ENCODE measurements around the gene ABI3.
A peak's percentile ranks its signal among the peaks of the same experiment; 100 is the strongest.

The ABI3 gene

GRCh38 chr17:49225554-49226236, 15.2 kb downstream of the ABI3 start:
- DNase-seq = no peak

GRCh38 chr17:49226771-49227435, 16.4 kb downstream of the ABI3 start:
- no peak for DNase-seq

- DNase-seq = peak; percentile 72
These were observed 17.1 kb downstream of the ABI3 start for GRCh38 chr17:49227436-49228261.

GRCh38 chr17:49229076-49229804, 18.7 kb downstream of the ABI3 start:
- no peak for DNase-seq

DNA sequence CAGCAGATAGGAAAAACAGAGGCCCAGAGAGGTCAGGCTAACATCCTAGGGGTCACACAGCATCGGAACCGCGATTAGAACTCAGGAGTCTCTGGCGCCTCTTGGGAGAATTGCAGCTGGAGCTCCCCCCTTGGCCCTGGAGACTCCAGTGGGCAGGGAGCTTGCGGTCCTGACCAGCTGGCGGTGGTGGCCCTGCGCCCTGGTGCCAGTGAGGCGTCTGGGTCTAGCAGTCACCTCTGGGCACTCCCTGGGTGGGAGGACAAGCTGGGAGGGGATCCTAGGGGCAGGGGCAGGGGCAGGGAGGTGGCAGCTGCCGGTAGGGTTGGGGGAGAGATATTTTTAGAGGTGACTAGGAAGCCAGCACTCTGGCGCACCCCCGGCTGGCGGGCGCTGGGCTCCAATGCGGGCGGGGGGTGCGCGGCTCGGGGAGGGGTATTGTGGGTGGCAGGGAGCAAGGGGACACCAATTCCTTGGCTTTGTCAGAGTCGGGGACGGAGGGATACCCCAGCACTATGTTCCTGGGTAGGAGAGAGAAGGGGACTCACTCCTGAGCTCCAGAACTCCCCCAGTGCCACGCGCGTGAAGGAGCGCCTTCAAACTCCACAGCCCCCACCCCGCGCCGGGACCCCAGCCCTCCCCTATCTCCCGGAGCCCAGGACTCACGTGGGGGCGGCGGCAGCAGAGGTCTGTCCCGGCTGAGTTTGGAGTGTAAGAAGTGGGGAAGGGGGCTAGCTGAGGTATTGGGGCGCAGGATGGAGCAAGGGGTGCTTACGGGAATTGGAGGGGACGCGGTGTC, 19.5 kb downstream of the ABI3 start:
- no peak for DNase-seq

DNA sequence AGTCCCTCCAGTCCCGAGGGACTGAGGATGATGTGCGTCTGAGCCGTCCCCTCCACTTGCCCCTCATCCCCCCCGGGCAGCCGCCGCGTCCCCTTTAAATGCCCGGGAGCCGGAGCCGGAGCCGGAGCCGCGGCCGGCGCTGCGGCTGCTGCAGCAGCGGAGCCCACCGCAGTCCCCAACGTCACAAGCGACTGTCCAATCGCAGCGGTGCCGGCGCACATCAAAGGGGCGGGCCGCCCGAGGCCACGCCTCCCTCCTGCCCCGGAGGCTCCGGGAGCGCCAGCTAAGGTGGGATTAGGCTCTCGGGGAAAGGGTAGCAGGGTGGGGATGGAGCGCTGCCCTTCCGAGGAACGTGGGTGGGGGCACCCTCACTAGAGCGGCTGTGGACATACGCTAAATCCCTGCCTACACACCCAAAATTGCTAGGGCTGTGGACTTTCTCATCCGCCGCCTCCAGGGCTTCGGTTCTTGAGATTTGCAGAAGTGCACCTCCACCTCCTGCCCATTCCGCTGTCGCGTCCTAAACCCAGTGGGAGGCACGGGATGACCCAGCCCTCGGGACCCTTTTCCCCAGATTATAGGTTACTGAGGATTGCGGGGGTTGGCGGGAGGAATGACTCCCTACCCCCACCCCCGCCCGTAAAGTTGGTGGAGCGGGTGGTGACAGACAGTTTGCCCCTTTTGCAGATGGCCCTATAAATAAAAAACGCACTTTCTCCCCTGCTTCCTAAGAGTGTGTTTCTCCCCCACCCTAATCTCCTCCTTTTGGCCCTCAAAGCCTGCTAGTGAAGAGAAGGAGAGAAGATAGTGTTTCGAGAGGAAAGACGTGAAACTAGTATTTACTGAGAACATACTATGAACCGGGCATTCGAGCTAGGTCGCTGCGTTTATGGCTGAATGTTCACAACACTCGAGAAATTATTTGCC, 20.4 kb downstream of the ABI3 start, which contains the start of gene PHOSPHO1:
PHOSPHO1 (minus strand) TSS at position 152 of the 927 bp plus-strand sequence. CDS start 4,096 bp downstream, outside the sequence.
- peak; percentile 83 for DNase-seq

GRCh38 chr17:49231563-49231894, 21.0 kb downstream of the ABI3 start:
- DNase-seq = no peak

GRCh38 chr17:49234509-49235080, 24.1 kb downstream of the ABI3 start:
- no peak for DNase-seq

DNA sequence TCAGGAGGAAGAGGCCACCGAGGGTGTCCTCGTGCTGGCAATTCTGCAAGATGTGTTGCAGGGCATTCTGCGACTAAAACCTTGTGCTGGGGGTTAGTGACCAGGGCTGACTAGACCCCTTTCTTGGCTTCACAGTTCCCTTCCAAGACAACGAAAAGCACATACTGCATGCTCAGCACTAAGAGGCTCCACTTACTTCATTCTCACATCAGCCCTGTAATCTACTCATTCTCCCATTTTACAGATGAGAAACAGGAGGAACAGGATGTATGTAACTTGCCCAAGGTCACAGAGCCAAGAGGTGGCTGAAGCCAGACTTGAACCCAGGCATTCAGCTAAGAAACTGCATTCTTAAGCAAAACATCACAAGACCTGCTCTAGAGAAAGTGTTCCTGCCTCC, 25.4 kb downstream of the ABI3 start:
- no peak for DNase-seq

GRCh38 chr17:49239963-49240362, 29.5 kb downstream of the ABI3 start:
- DNase-seq = no peak

DNA sequence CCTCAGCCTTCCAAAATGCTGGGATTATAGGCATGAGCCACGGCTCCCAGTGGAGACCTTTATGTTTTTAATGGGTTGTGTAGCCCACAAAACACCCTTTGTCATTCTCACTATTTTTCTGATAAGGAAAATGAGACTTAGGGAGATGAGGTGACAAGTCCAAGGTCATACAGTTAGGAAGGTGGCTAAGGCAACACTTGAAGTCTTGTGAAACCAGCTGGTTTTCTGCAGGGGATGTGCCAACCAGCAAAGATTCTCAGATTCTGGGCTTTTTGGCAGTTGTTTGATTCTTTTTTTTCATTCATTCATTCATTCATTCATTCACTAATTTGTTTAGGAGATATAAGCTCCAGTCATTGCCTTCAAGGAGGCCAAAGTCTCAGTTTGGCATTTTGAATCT, 30.1 kb downstream of the ABI3 start:
- no peak for DNase-seq

DNA sequence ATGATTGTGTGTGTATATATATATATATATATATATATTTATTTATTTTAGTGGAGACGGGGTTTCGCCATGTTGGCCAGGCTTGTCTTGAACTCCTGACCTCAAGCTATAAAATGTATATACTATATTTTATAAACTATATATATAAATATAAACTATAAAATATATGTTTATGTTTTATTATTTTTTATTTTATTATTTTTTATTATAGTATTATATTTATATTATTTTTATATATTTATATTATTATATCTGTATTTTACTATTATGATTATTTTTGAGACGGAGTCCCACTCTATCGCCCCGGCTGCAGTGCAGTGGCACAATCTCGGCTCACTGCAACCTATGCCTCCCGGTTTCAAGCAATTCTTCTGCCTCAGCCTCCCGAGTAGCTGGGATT, 30.5 kb downstream of the ABI3 start:
- no peak for DNase-seq

GRCh38 chr17:49241692-49242397, 31.3 kb downstream of the ABI3 start:
- DNase-seq = no peak

DNA sequence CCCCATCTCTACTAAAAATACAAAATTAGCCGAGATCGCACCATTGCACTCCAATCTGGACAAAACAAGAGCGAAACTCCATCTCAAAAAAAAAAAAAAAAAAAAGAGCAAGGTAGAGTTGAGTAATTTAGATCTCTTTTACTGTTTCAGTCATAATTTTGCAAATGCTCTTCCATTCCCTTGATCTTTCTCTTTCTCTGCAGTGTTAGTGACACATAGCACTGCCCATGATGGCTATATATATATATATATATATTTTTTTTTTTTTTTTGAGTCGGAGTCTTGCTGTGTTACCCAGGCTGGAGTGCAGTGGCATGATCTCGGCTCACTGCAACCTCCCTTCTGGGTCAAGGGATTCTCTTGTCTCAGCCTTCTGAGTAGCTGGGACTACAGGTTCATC, 32.3 kb downstream of the ABI3 start:
- DNase-seq = no peak

GRCh38 chr17:49244839-49245238, 34.3 kb downstream of the ABI3 start:
- DNase-seq = no peak

DNA sequence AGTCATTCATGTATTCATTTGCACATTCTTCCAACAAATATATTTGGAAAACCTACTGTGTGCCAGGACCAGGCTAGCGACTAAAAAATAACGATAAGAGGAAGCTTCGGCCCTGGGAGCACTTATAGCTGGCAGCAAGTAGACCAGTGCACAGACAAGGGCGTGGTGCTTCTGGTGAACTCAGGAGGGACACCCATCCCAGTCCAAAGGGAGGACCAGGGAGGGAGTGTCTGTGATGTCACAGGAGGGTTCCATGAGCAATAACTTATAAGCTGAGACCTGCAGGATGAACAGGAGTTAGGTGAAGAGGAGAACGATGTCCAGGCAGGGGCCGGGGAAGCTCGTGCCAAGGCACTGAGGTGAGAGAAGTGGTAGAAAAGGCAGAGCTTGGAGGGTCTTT, 37.4 kb downstream of the ABI3 start:
- DNase-seq = no peak

GRCh38 chr17:49249292-49249794, 38.8 kb downstream of the ABI3 start:
- no peak for DNase-seq

DNA sequence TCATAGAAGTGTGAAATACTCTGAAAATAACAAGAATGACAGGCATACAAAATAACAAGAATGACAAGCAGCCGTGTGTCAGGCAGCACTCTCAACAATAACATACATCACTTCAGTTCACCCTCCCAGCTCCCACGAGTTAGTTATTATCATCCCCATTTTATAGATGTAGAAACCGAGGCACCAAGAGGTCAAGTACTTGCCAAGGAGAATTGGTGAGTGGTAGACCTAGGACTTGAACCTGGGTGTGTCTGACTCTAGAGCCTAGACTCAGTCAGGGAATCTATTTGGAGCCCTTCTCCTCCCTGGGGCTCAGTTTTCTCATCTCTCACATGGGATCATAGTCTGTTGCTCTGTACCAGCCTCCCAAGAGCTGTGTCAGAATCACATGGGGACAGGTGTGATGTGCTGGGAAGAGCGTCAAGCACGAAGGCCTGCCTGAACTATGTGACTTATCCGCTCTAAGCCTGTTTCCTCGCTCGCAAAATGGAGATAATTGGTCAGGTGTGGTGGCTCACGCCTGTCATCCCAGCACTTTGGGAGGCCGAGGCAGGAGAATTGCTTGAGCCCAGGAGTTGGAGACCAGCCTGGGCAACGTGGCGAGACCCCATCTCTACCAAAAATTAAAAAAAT, 39.5 kb downstream of the ABI3 start:
- no peak for DNase-seq

DNA sequence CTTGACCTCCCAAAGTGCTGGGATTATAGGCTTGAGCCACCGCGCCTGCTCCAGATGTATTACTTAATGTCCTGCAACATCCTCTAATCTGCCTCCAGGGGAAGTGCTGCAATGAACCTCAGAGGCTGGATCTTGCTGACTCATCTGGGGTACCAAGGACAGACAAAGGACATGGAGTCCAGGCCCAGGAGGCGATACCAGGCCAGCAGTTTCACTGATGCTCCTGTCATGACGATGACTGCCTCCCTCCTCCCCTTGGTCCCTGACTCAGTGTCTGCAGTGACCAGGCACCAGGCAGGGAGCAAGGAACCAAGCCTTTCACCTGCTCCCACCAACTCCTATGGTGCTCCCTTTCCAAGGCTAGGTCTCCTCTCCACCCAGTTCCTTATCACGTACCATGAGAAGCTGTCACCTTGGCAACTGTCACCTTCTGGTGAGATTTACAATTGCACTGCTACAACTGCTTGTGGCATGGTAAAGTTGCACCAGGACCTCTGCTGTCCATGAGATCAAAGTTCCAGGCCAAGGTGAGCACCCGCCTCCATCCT, 41.7 kb downstream of the ABI3 start:
- DNase-seq = no peak
